GM04504 (cell line): ENCODE results near the gene PWWP2A.
"Not testable (repeated sequence)": the region's sequence is repeated elsewhere in the genome, so short reads cannot be mapped to it uniquely, and the experiment has no call there.

Experiments used
- DNase-seq: peaks from one replicate; pipeline ENCODE4 v3.0.0-alpha.2; 2012; ENCODE audit warnings: low read depth

PWWP2A gene

DNA sequence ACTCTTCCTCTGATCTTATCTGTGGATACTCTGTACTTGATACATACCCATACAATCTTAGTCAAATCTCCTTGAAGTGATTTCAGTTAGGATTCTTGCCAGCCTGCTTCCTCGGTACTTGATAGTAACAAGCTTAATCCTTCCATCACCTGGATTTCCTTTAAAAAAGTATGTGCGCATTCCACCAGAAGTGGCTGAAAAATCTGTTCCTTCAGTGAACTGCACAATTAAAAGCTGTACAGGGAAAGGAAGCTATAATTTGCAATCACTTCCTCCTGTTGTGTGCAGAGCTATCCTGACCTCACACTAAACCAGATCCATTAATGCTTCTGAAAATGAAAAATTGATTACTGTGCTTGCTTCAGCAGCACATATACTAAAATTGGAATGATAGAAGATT lies 47.3 kb downstream of the PWWP2A start:
- DNase-seq = no peak

DNA sequence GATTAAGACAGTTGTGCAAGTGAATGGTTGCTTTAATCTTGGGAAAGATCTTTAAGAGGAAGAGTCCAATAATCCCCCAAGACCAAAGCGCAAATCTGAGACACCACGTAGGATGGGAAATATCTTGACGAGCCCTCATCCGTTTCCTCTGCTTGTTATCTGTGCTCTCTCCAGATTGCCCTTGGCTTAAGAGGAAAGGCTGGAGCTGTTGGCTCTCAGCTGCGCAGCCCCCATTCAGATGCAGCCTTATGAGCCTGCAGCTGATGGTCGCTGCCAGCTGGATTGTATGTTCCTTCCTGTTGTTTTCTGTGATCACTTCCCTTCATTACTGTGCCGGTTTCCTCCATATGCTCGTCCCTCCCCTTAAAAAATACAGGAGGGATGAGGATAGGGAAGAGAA lies 47.7 kb downstream of the PWWP2A start:
- no peak for DNase-seq

DNA sequence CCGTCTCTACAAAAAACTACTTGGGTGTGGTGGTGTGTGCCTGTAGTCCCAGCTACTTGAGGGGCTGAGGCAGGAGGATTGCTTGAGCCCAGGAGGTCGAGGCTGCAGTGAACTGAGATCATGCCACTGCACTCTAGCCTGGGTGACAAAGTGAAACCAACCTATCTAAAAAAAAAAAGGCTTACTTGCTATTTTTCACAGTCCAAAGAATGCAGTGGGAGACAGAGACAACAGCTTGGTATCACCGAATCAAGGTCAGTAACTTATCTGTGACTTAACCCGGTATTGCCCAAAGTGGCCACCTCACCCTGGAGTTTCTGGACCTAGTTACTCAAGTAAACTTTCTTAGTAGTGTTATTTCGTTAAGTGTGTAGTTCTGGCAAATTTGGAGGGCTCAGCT lies 50.1 kb downstream of the PWWP2A start:
- DNase-seq = not testable (repeated sequence)

DNA sequence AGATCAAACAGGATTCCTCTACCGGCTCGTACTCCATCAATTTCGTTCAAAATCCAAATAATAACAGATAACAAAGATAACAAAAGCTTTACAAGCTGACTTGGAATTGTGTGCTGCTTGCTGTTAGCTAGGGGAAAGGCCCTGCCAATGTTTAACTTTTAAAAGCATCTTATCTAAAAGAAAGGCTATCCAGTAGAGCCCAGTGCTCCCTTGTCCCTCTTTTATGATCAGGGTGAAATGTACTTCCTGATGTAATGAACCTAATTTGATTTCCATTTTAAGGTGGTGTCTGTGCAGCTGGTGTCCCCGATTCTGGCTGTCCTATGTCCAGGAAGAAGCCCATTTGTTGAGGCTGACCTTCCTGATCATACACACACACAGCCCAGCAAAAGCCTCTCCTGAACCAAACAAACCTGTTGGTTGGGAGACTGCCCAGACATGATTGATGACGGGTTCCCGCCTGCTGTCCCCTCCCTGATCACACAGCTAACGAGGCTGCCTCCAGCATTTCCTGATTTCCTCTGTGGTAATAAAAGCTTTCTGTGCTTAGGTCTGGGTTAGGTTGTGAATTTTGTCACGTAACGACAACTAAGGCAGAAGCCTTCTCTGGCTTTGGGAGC lies 54.1 kb downstream of the PWWP2A start:
- DNase-seq = no peak

DNA sequence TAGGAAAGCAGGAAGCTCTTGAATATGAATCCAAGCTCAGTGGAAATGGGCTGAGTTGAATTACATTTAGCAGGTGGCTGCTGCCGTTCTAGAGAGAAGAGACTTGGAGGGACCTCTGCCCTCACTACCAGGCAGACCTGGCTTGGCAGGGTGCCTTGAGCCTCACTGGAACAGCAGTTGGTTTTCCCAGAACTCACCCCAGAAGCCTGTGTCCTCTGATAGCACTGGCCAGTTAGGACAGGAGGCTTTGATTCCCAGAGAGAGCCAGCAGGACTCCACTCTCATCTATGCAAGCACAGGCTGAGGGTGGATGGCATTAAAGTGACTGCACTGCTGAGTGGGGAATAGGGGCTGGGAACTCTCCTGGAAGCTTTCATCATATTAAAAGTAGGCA lies 54.8 kb downstream of the PWWP2A start:
- no peak for DNase-seq

DNA sequence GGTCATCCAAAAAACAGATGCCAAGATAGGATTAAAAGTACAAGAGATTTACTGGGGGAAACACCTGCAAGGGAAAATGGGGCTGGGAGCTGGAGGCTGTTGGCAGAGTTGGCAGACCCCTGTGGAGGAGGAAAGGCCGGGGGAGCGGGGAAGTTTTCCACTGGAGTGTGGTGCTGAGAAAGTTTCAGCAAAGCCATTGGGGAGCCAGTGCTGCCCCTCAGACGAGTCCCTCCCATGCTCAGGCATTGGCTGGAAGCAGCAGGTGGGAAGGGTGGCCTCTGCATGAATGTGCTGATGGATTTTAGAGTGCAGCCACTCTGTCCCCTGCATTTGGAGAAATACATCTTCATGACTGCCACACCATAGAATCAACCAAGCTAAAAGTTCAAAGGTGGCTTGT lies 57.5 kb downstream of the PWWP2A start:
- DNase-seq = no peak

DNA sequence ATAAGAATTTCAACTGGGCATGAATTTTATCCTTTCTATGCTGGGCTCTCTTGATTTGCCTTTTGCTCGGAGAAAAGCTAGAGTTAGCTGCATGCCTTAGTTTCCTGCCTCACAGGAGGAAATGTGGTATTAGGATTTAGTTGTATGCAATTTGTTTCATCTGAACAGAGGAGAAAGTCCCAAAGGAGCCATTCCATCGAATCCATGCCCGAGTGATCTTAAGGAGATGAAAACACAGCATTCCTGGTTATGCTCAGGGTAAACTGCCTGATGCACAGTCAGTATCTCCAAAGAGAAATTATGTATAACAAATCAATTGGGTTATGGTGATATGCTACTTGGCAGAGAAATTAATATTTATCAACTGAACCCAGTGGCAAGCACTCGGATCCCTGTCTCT lies 59.2 kb downstream of the PWWP2A start:
- DNase-seq = no peak

DNA sequence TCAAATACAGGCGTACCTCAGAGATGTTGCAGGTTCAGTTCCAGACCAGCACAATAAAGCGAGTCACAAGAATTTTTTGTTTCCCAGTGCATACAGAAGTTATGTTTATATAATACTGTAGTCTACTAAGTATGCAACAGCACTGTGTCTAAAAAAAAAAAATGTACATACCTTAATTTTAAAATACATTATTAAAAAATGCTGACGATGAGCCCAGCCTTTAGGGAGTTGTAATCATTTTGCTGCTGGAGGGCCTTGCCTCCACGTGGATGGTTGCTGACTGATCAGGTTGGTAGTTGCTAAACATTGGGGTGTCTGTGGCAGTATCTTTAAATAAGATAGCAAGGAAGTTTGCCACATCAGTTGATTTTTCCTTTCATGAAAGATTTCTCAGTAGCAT lies 62.0 kb downstream of the PWWP2A start:
- no peak for DNase-seq

DNA sequence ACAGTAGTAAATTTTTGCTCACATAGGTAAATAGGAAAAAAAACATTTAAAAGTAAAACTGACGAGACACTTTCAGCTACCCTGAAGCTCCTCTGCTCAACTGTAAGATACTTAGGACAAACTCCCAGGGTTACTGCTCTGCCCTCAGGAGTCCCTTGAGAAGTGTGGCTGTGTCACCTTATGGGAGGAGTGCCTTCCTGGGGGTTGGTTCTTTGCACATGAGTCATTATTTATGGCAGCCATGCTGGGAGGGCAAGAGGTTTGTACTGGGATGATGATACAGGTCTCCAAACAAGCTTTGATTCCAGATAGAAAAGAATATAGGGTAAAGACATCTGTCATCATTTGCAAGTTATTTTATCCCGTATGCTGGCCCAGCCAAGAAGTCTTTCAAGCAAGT lies 64.4 kb downstream of the PWWP2A start:
- peak; percentile 5 for DNase-seq

DNA sequence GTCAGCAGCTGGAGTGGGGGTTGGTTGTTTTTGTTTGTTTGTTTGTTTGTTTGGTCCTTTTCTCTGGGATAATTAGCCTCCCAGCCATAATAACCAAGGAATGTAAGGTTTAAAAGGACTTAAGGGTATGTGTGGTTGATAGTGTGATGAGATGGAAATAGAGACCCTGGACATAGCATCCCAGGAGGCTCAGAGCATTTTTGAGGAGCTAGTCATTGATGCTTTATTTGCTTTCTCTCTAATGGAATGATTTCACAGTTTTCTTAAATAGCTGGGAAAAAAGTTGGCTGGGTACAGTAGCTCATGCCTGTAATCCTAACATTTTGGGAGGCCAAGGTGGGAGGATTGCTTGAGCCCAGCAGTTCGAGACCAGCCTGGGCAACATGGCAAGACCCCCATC lies 65.2 kb downstream of the PWWP2A start:
- no peak for DNase-seq

DNA sequence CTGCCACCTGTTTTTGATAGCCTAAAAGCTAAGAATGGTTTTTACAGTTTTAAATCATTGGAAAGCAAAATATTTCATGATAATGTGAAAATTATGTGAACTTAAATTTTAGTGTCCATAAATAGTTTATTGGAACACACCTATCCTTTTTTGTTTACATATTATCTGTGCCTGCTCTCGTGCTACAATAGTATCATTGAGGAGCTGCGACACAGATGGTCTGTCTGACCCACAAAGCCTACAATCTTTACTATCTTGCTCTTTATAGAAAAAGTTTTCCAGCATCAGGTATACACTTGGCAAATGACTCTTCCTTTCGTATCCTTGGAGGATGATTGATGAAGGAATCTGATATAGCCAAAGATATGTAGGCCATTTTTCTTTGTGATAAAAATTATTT lies 70.2 kb downstream of the PWWP2A start:
- no peak for DNase-seq

DNA sequence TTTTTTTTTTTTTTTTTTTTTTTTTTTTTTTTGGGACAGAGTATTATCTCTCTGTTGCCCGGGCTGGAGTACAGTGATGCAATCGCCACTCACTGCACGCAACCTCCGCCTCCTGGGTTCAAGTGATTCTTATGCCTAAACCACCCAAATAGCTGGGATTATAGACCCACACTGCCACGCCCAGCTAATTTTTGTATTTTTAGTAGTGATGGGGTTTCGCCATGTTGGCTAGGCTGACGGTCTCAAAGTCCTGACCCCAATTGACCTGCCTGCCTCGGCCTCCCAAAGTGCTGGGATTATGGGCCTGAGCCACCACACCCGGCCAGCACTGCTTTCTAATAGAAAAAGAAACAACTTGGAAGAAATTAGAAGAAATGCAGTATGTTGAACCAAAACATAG lies 71.1 kb downstream of the PWWP2A start:
- no peak for DNase-seq

DNA sequence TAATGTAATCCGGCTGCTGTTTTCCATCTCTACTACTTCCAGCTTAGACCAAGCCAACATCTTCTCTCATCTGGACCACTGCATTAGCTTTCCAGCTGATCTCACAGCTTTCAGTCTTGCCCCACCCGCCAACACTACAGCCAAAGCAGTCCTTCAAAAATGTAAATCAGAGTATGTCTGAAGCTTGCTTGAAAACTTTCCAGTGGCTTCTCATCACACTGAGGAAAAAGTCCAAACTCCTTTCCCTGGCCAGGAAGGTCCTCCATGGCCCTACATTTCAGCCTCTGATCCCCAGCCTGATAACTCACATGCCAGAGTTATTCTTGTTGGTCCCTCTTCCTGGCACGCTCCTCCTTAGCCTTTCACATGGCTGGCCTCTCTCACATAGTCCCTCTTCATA lies 71.8 kb downstream of the PWWP2A start:
- DNase-seq = no peak

DNA sequence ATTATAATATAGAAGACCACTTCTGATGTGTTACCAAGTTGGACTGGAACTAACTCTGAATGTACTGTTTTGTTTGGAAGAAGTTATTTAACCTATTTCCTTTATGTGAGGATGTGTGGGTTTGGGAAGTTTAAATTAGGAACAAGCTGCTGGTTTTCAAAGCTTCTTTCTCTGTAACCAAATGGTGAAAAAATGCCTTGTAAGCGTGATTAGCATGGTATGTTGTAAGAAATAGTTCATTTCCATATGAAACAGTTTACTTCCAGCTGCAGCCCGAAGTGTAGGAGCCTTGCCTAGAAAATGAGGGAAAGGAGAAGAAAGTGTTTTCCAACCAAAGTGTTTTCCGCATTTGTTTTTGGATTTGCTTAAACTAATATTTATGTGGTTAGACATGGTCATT lies 74.3 kb downstream of the PWWP2A start:
- no peak for DNase-seq

DNA sequence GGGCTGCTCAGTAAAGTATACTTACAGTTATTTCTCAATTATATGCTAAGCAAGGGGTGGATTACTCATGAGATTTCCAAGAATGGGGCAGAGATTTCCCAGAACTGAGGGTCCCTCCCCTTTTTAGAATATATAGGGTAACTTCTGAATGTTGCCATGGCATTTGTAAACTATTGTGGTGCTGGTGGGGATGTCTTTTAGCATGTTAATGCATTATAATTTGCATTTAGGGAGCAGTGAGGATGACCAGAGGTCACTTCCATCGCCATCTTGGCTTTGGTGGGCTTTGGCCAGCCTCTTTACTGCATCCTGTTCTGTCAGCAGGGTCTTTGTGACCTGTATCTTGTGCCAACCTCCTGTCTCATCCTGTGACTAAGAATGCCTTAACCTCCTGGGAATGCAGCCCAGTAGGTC lies 74.9 kb downstream of the PWWP2A start:
- DNase-seq = no peak

DNA sequence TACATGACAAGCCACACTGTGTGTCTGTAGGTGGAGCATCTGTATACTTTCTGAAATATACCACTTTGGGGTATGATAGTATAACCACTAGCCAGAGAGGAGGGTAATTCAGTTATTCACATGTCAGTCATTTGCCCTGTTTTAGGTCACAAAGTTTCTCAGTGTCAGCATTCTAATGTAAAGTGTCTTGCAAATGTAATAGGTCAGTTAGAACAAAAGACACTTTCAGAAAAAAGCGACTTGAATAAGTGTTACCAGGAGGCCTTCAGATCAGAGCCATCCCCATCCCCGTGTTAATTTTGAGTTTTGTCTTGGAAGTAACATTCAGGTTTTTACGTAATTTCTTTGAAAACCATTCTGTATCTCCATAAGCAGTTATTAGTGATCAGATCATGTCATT lies 76.6 kb downstream of the PWWP2A start:
- no peak for DNase-seq
